Aorta (tissue), 5 donors: ENCODE data around the gene TUBA4A. TPM values are rescaled to one million over a fixed set of nuclear protein-coding genes. Genes with fewer than 3 reads are reported as not detected.
A peak's percentile ranks its signal among the peaks of the same experiment; 100 is the strongest.

Experiments used
- ATAC-seq: fragments of 200-7000 bp; cut with Tn5 transposase; one replicate; pipeline ENCODE4 v1.9.1; 2022; ENCODE audit warnings: moderate library complexity; ENCODE audit not compliant: low FRiP score
- DNase-seq, 2 donors: peaks; one replicate each; pipeline ENCODE4 v3.0.0-alpha.2; 2020
- H3K27ac ChIP-seq, 2 donors: one replicate each; pipeline ENCODE4 v1.5.1; 2013; ENCODE audit warnings: low read length in 2 of 2, mild to moderate bottlenecking in 2 of 2, moderate library complexity in 2 of 2, control low read depth in 1 of 2, inconsistent platforms in 1 of 2, low read depth in 1 of 2
- H3K27me3 ChIP-seq, 2 donors: one replicate each; pipeline ENCODE4 v1.6.1; 2013; ENCODE audit warnings: control low read depth in 1 of 2, low read length in 1 of 2, mild to moderate bottlenecking in 1 of 2, moderate library complexity in 1 of 2; ENCODE audit not compliant: insufficient read depth in 2 of 2, control insufficient read depth in 1 of 2
- H3K36me3 ChIP-seq, 2 donors: one replicate each; pipeline ENCODE4 v1.6.1; 2013; ENCODE audit warnings: control low read depth in 1 of 2, low read length in 1 of 2, mild to moderate bottlenecking in 1 of 2; ENCODE audit not compliant: insufficient read depth in 2 of 2, control insufficient read depth in 1 of 2
- H3K4me1 ChIP-seq, 2 donors: one replicate each; pipeline ENCODE4 v1.6.1; 2013; ENCODE audit warnings: low read length in 2 of 2, control low read depth in 1 of 2, mild to moderate bottlenecking in 1 of 2, moderate library complexity in 1 of 2; ENCODE audit not compliant: insufficient read depth in 2 of 2, control insufficient read depth in 1 of 2
- H3K4me3 ChIP-seq, 2 donors: one replicate each; pipeline ENCODE4 v1.5.1; 2013; ENCODE audit warnings: low read length in 2 of 2, control low read depth in 1 of 2, mild to moderate bottlenecking in 1 of 2
- H3K9me3 ChIP-seq: one replicate; pipeline ENCODE4 v1.6.1; 2013; ENCODE audit warnings: mild to moderate bottlenecking, low read length; ENCODE audit not compliant: control insufficient read depth
- WGBS, 2 donors: extraction: QIAGEN DNeasy Blood & Tissue Kit; methylation state at CpG; one replicate each; pipeline ENCODE4 v1.1.7; 2013; 5-methylcytosine and 5-hydroxymethylcytosine counted together
- intact Hi-C, 2 donors: fragments of 100-400 bp; cut with DNase I; formaldehyde crosslinking; loops; one replicate each; pipeline versions ENCODE4 v1.14.2 to v1.15.0; 2022
- polyA plus RNA-seq, 2 donors: library from polyadenylated mRNA; stranded (reverse); fragments of 200-250 nt; gene quantifications; one replicate each; pipeline ENCODE4 v1.2.3, GENCODE V29; 2013
- total RNA-seq, 2 donors: library from RNA; stranded (reverse); fragmentation: NEBNext Ultra II Directional; extraction: Animal tissue kit (Norgen Biotek cat#: 25700); gene quantifications; one replicate each; pipeline ENCODE4 v1.2.1, GENCODE V29; 2021
- donor health status: healthy with polysubstance abuse.
- donor health status: Bipolar disorder and iron deficiency.
- donor health status: DM: no; HTN: no; CAD: no.
- donor health status: DM: no; HTN: no; CAD: no.
- donor health status: DM: yes; HTN: yes; CAD: no.

The TUBA4A gene
- total and polyA plus RNA-seq, 4 donors, result 20.3 to 59.2 (median 46.3) TPM

DNA sequence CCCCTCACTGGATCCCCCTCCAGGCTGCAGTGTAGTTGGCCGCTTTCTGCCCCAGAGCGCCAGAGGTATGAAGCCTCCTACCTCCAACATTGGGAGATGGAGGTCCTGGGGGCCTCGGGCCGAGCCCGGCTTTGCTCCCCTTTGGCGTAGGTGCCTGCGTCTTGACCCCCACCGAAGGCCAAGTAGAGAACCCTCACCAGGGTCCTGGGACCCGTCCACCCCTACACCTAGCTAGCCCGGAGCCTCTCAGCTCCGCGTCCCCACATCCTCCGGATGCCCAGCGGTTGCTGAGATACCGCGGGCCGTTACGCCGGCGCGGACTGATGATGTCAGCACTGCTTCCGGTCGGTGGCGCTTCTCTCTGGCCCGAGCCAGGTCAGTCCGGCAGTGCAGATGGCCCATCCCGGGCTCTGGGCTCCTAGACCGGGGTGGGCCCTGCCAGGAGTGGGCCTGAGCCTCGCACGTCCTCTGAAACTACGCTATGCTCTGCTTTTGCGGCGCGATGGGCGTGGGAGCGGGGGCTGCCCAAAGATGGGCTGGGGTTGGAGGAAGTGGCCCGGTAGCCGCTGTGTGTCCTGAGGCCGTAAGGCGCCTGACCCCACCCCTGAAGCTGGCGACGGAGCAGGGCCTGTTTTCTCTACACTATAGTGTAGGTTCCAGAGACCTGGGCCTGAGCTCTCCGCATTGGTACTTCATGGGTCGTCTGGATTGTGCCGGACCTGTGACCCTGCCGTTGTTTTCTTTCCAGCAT lies 8.4 kb downstream of the TUBA4A start, which contains the start of the genes GLB1L and STK16:
GLB1L (minus strand) TSS at position 297 of the 751 bp plus-strand sequence. CDS start 1,871 bp downstream, outside the sequence.
STK16 (plus strand) TSS at position 332 of the 751 bp plus-strand sequence. CDS start 521 bp downstream, outside the sequence.
- Histone ChIP-seq H3K27ac (peak within 1 kb of the TSS; percentile 36 to 80), H3K9me3 (no peaks in the 10 kb centered on the region), H3K27me3 (no peaks in the 10 kb centered on the region), H3K36me3 (no peaks in the 10 kb centered on the region), H3K4me1 (no peaks in the 10 kb centered on the region), H3K4me3 (peak within 1 kb of the TSS; percentile 37 to 75)
- ATAC-seq, result peak; percentile 95
- peak; percentile 97 to 99 for DNase-seq
- 0% methylated on average over 46 of the region's 46 CpGs for WGBS, 2 donors
- intact Hi-C loops, result loop anchor here in 1 of 2 donors (5.0 kb wide), 1 partner anchor 47 kb away; no protein-coding TSS in a partner anchor

- no peak for ATAC-seq
- Histone ChIP-seq H3K27me3 (no peaks in the 10 kb centered on the region), H3K27ac (peak overlapping the region; percentile 36 to 55), H3K4me3 (peak overlapping the region in 1 of 2 donors; percentile 75), H3K4me1 (no peaks in the 10 kb centered on the region), H3K36me3 (no peaks in the 10 kb centered on the region), H3K9me3 (no peaks in the 10 kb centered on the region)
- intact Hi-C loops, result loop anchor here in 1 of 2 donors (5.0 kb wide), 1 partner anchor 48 kb away; no protein-coding TSS in a partner anchor
- no peak for DNase-seq
- 36 to 42% methylated on average over 6 of the region's 6 CpGs for WGBS, 2 donors
These were observed 8.9 kb downstream of the TUBA4A start for GRCh38 chr2:219244789-219245147.

DNA sequence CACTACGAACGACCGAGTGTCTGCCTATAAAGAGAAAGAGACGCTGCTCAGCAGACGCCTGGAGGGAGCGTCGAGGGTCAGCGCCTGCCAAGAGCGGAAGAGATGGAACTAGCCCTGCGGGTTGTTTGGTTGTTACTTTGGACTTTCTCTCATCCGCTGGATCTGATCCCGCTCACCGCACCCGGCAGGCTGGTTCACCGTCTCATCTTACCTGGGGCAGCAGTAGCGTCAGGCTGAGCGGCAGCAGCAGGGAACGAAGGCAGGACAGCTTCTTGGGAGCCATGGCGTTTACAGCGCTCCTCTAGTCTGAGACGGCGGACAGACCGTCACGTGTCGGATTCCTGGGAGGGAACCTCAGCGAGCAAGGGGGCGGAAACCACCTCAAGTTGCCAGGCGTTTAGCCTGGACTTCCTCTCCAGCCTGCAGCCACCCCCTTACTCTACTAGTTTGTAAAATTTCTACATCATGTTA lies 10.4 kb downstream of the TUBA4A start:
- no peak overlapping the region for H3K27ac ChIP-seq
- DNase-seq, result no peak

GRCh38 chr2:219234331-219234730 lies 19.4 kb downstream of the TUBA4A start:
- WGBS, 2 donors, result 75 to 96% methylated on average over 3 of the region's 3 CpGs
- H3K36me3 ChIP-seq, result peaks cover 4 to 8% of the 10 kb centered on the region in 2 donors
- no peaks in the 10 kb centered on the region for H3K9me3 ChIP-seq
- intact Hi-C loops, result no loop called here
- no peaks in the 10 kb centered on the region for H3K4me1 ChIP-seq
- H3K27me3 ChIP-seq, result no peaks in the 10 kb centered on the region
- no peak overlapping the region for H3K4me3 ChIP-seq
- DNase-seq, result no peak
- no peak overlapping the region for H3K27ac ChIP-seq
- no peak for ATAC-seq

More for the DNA sequence above, 10.4 kb downstream of the TUBA4A start:
- Histone ChIP-seq H3K9me3 (no peaks in the 10 kb centered on the region), H3K4me1 (no peaks in the 10 kb centered on the region), H3K27me3 (no peaks in the 10 kb centered on the region), H3K4me3 (no peak overlapping the region), H3K36me3 (no peaks in the 10 kb centered on the region)
- WGBS, 2 donors, result 36 to 39% methylated on average over 28 of the region's 28 CpGs
- ATAC-seq, result no peak
- intact Hi-C loops, result no loop called here

- Histone ChIP-seq H3K27me3 (no peaks in the 10 kb centered on the region), H3K4me1 (peaks cover 0 to 4% of the 10 kb centered on the region in 2 donors), H3K9me3 (no peaks in the 10 kb centered on the region), H3K4me3 (peak overlapping the region; percentile 36 to 67), H3K27ac (peak overlapping the region in 1 of 2 donors; percentile 49), H3K36me3 (peaks cover 4 to 8% of the 10 kb centered on the region in 2 donors)
- 0% methylated on average over 24 of the region's 24 CpGs for WGBS, 2 donors
- ATAC-seq, result peak; percentile 40
- no peak for DNase-seq
- intact Hi-C loops, result loop anchor here in 1 of 2 donors (2.0 kb wide), 1 partner anchor 69 kb away; no protein-coding TSS in a partner anchor
These were observed 23.6 kb downstream of the TUBA4A start for GRCh38 chr2:219230059-219230540.

- WGBS, 2 donors, result 0 to 1% methylated on average over 71 to 80 of the region's 80 CpGs
- Histone ChIP-seq H3K27me3 (no peaks in the 10 kb centered on the region), H3K4me1 (peaks cover 0 to 4% of the 10 kb centered on the region in 2 donors), H3K9me3 (no peaks in the 10 kb centered on the region), H3K4me3 (peak within 1 kb of the TSS; percentile 67 to 82), H3K36me3 (peaks cover 2 to 4% of the 10 kb centered on the region in 2 donors), H3K27ac (peak within 1 kb of the TSS; percentile 15 to 90)
- intact Hi-C loops, result loop anchor here (1.0 to 5.0 kb wide), 3 partner anchors 50 to 69 kb away; partner anchors contain the start of genes CNPPD1 (in 1 of the 2), DNAJB2 (in 1 of the 2) and RETREG2 (in 1 of the 2)
- peak; percentile 99 for ATAC-seq
- peak; percentile 99 for DNase-seq
These were observed 24.2 kb downstream of the TUBA4A start, which contains the start of the genes ANKZF1 and ATG9A for GRCh38 chr2:219229305-219230058. Gene ANKZF1, plus strand, starts transcription at chr2:219229806. Its CDS starts 452 bp downstream, at chr2:219230258. Gene ATG9A, minus strand, starts transcription at chr2:219229636. Its CDS starts 1,612 bp downstream, at chr2:219228024.

GRCh38 chr2:219228911-219229304 lies 24.8 kb downstream of the TUBA4A start:
- intact Hi-C loops, result loop anchor here in 1 of 2 donors (1.0 to 5.0 kb wide), 2 partner anchors 50 to 52 kb away; partner anchors contain the start of genes CNPPD1, DNAJB2 and RETREG2
- H3K27ac ChIP-seq, result peak overlapping the region; percentile 15 to 90
- H3K36me3 ChIP-seq, result peaks cover 2 to 4% of the 10 kb centered on the region in 2 donors
- peak; percentile 6 for ATAC-seq
- DNase-seq, result no peak
- peak overlapping the region; percentile 49 to 82 for H3K4me3 ChIP-seq
- H3K9me3 ChIP-seq, result no peaks in the 10 kb centered on the region
- H3K27me3 ChIP-seq, result no peaks in the 10 kb centered on the region
- WGBS, 2 donors, result 2% methylated on average over 9 to 19 of the region's 19 CpGs
- H3K4me1 ChIP-seq, result peaks cover 0 to 4% of the 10 kb centered on the region in 2 donors
